ENCODE data around the gene ITFG2.
"Not testable (repeated sequence)": the region's sequence is repeated elsewhere in the genome, so short reads cannot be mapped to it uniquely, and the experiment has no call there.

Gene ITFG2

GRCh38 chr12:2857576-2857975, 45.1 kb downstream of the ITFG2 start:
- no peaks in the 10 kb centered on the region for H3K27me3 ChIP-seq (ENCODE audit: insufficient read depth, insufficient read length)
- H3K4me3 ChIP-seq (ENCODE audit: insufficient read length, low read depth) = no peak overlapping the region
- no peak for DNase-seq (ENCODE audit: low read depth, low spot score)
- TF ChIP-seq ZNF274 (IDR thresholded peaks at IDR 0.05; ENCODE audit: low read depth, low read length) = no peak
- TF ChIP-seq YY1 (IDR thresholded peaks at IDR 0.05; ENCODE audit: insufficient read depth, insufficient read length) = no peak
- no peak for TF ChIP-seq SUZ12 (IDR thresholded peaks at IDR 0.05; ENCODE audit: extremely low read depth, insufficient read depth, insufficient read length)
- H3K4me1 ChIP-seq (ENCODE audit: insufficient read depth, insufficient read length) = peaks cover 20% of the 10 kb centered on the region
- peaks cover 60% of the 10 kb centered on the region for H3K36me3 ChIP-seq (ENCODE audit: insufficient read depth, insufficient read length, low read length)
- H3K9me3 ChIP-seq (ENCODE audit: insufficient read depth, low read length) = no peaks in the 10 kb centered on the region
- H3K9ac ChIP-seq (ENCODE audit: insufficient read length, low read depth) = no peak overlapping the region

GRCh38 chr12:2858334-2858733, 45.9 kb downstream of the ITFG2 start:
- Histone ChIP-seq H3K9me3 (ENCODE audit: insufficient read depth, low read length) (no peaks in the 10 kb centered on the region), H3K27me3 (ENCODE audit: insufficient read depth, insufficient read length) (no peaks in the 10 kb centered on the region), H3K9ac (ENCODE audit: insufficient read length, low read depth) (peak overlapping the region; percentile 38), H3K4me1 (ENCODE audit: insufficient read depth, insufficient read length) (peaks cover 20% of the 10 kb centered on the region), H3K4me3 (ENCODE audit: insufficient read length, low read depth) (no peak overlapping the region), H3K36me3 (ENCODE audit: insufficient read depth, insufficient read length, low read length) (peaks cover 67% of the 10 kb centered on the region)
- TF ChIP-seq ZNF274 (IDR thresholded peaks at IDR 0.05; ENCODE audit: low read depth, low read length) (no peak), YY1 (IDR thresholded peaks at IDR 0.05; ENCODE audit: insufficient read depth, insufficient read length) (no peak), SUZ12 (IDR thresholded peaks at IDR 0.05; ENCODE audit: extremely low read depth, insufficient read depth, insufficient read length) (no peak)
- DNase-seq (ENCODE audit: low read depth, low spot score) = no peak

GRCh38 chr12:2858944-2859421, 46.5 kb downstream of the ITFG2 start:
- no peak for TF ChIP-seq YY1 (IDR thresholded peaks at IDR 0.05; ENCODE audit: insufficient read depth, insufficient read length)
- Histone ChIP-seq H3K9me3 (ENCODE audit: insufficient read depth, low read length) (no peaks in the 10 kb centered on the region), H3K4me1 (ENCODE audit: insufficient read depth, insufficient read length) (peaks cover 20% of the 10 kb centered on the region), H3K4me3 (ENCODE audit: insufficient read length, low read depth) (no peak overlapping the region), H3K9ac (ENCODE audit: insufficient read length, low read depth) (peak overlapping the region; percentile 32), H3K27me3 (ENCODE audit: insufficient read depth, insufficient read length) (no peaks in the 10 kb centered on the region), H3K36me3 (ENCODE audit: insufficient read depth, insufficient read length, low read length) (peaks cover 73% of the 10 kb centered on the region)
- no peak for DNase-seq (ENCODE audit: low read depth, low spot score)

DNA sequence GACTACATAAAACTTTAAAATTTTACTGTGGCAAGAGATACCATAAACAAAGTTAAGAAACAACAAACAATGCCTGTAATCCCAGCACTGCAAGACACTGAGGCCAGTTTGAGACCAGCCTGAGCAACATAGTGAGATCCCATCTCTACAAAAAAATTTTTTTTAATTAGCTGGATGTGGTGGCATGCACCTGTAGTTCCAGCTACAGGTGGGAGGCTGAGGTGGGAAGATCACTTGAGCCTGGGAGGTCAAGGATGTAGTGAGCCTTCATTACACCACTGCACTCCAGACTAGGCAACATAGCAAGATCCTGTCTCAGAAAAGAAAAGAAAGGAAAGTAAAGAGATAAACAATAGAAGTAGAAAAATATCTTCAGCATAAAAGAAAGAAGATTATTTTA, 47.7 kb downstream of the ITFG2 start:
- Histone ChIP-seq H3K4me1 (ENCODE audit: insufficient read depth, insufficient read length) (peaks cover 20% of the 10 kb centered on the region), H3K4me3 (ENCODE audit: insufficient read length, low read depth) (no peak overlapping the region), H3K27me3 (ENCODE audit: insufficient read depth, insufficient read length) (no peaks in the 10 kb centered on the region), H3K9me3 (ENCODE audit: insufficient read depth, low read length) (no peaks in the 10 kb centered on the region), H3K36me3 (ENCODE audit: insufficient read depth, insufficient read length, low read length) (peaks cover 79% of the 10 kb centered on the region), H3K9ac (ENCODE audit: insufficient read length, low read depth) (no peak overlapping the region)
- DNase-seq (ENCODE audit: low read depth, low spot score) = no peak
- TF ChIP-seq ZNF274 (IDR thresholded peaks at IDR 0.05; ENCODE audit: low read depth, low read length) (no peak), SUZ12 (IDR thresholded peaks at IDR 0.05; ENCODE audit: extremely low read depth, insufficient read depth, insufficient read length) (no peak), YY1 (IDR thresholded peaks at IDR 0.05; ENCODE audit: insufficient read depth, insufficient read length) (no peak)

DNA sequence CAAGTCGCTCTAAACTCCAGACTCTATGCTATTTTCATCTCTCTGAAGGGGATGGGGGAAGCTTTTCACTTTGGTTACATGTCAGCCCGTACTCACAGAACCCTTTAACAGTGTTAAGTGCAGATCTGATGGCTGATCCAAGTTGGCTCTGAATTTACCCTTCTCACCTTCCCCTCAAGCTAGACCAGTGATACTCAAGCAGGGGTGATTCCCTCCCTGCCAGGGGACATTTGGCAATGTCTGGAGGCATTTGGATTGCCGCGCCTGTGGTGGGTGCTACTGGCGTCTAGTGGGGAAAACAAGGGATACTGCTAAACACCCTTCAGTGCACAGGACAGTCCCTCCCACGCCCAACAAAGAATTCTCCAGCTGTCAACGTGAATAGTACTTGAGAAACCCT, 50.4 kb downstream of the ITFG2 start:
- no peaks in the 10 kb centered on the region for H3K9me3 ChIP-seq (ENCODE audit: insufficient read depth, low read length)
- H3K27me3 ChIP-seq (ENCODE audit: insufficient read depth, insufficient read length) = no peaks in the 10 kb centered on the region
- H3K9ac ChIP-seq (ENCODE audit: insufficient read length, low read depth) = no peak overlapping the region
- peaks cover 12% of the 10 kb centered on the region for H3K4me1 ChIP-seq (ENCODE audit: insufficient read depth, insufficient read length)
- TF ChIP-seq YY1 (IDR thresholded peaks at IDR 0.05; ENCODE audit: insufficient read depth, insufficient read length) (no peak), ZNF274 (IDR thresholded peaks at IDR 0.05; ENCODE audit: low read depth, low read length) (no peak), SUZ12 (IDR thresholded peaks at IDR 0.05; ENCODE audit: extremely low read depth, insufficient read depth, insufficient read length) (no peak)
- peaks cover 92% of the 10 kb centered on the region for H3K36me3 ChIP-seq (ENCODE audit: insufficient read depth, insufficient read length, low read length)
- no peak for DNase-seq (ENCODE audit: low read depth, low spot score)
- no peak overlapping the region for H3K4me3 ChIP-seq (ENCODE audit: insufficient read length, low read depth)

GRCh38 chr12:2863402-2863801, 50.9 kb downstream of the ITFG2 start:
- not testable (repeated sequence) for H3K9me3 ChIP-seq (ENCODE audit: insufficient read depth, low read length); H3K9ac ChIP-seq (ENCODE audit: insufficient read length, low read depth); H3K27me3 ChIP-seq (ENCODE audit: insufficient read depth, insufficient read length); H3K4me1 ChIP-seq (ENCODE audit: insufficient read depth, insufficient read length); DNase-seq (ENCODE audit: low read depth, low spot score); H3K4me3 ChIP-seq (ENCODE audit: insufficient read length, low read depth)
- peaks cover 92% of the 10 kb centered on the region for H3K36me3 ChIP-seq (ENCODE audit: insufficient read depth, insufficient read length, low read length)

DNA sequence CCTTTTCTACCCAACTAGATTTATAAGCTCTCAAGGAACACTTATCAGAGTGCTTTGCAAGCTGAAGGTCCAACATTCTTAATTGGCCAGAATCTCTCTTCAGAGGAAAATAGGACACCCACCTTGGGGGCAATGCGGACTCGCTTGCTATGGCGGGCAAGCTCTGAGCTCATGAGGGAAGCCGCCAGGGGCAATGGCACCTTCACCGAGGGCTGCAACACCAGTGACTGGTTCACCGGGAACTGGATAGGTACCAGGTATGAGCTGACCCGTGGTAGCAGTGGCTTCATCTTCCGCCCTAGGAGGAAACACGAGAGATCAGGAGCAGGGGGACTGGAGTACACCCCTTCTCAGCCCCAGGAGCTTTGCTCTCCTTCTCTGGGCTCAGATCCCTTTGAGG, 51.7 kb downstream of the ITFG2 start:
- Histone ChIP-seq H3K4me3 (ENCODE audit: insufficient read length, low read depth) (no peak overlapping the region), H3K9me3 (ENCODE audit: insufficient read depth, low read length) (no peaks in the 10 kb centered on the region), H3K9ac (ENCODE audit: insufficient read length, low read depth) (no peak overlapping the region), H3K27me3 (ENCODE audit: insufficient read depth, insufficient read length) (no peaks in the 10 kb centered on the region), H3K4me1 (ENCODE audit: insufficient read depth, insufficient read length) (peaks cover 1% of the 10 kb centered on the region), H3K36me3 (ENCODE audit: insufficient read depth, insufficient read length, low read length) (peaks cover 92% of the 10 kb centered on the region)
- no peak for DNase-seq (ENCODE audit: low read depth, low spot score)
- TF ChIP-seq ZNF274 (IDR thresholded peaks at IDR 0.05; ENCODE audit: low read depth, low read length) = no peak
- no peak for TF ChIP-seq YY1 (IDR thresholded peaks at IDR 0.05; ENCODE audit: insufficient read depth, insufficient read length)
- no peak for TF ChIP-seq SUZ12 (IDR thresholded peaks at IDR 0.05; ENCODE audit: extremely low read depth, insufficient read depth, insufficient read length)

DNA sequence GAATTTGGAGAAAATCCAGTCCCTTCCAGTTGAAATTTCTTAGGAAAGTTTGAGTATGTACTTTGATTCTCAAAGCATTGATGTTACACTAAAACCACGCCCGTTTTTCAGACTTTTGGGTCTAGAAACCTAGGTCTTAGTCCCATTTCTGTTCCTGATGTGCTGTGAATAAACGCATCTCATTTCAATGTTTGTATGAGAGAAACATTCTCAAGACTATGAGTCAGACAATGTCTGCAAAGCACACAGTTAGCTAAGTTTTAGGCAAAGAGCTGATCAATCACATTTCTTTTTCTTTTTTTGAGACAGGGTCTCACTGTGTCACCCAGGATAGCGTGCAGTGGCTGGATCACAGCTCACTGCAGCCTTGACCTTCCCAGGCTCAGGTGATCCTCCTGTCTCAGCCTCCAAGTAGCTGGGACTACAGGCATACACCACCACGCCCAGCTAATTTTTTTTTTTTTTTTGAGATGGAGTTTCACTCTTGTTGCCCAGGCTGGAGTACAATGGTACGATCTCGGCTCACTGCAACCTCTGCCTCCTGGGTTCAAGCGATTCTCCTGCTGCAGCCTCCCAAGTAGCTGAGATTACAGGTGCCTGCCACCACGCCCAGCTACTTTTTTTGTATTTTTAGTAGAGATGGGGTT, 56.6 kb downstream of the ITFG2 start:
- H3K27me3 ChIP-seq (ENCODE audit: insufficient read depth, insufficient read length); DNase-seq (ENCODE audit: low read depth, low spot score); H3K9me3 ChIP-seq (ENCODE audit: insufficient read depth, low read length); H3K4me3 ChIP-seq (ENCODE audit: insufficient read length, low read depth); H3K4me1 ChIP-seq (ENCODE audit: insufficient read depth, insufficient read length); H3K9ac ChIP-seq (ENCODE audit: insufficient read length, low read depth): not testable (repeated sequence)
- peaks cover 89% of the 10 kb centered on the region for H3K36me3 ChIP-seq (ENCODE audit: insufficient read depth, insufficient read length, low read length)

Measured in NT2/D1 (cell line).